IMR-90 (cell line): ENCODE results near the gene AKIRIN2.

Experiments used
- CEBPB ChIP-seq: IDR thresholded peaks from 2 replicates; pipeline ENCODE4 v1.6.1; 2012; ENCODE audit warnings: low read depth, low read length, improper control_type of control experiment
- CTCF ChIP-seq: conservative IDR thresholded peaks from 2 replicates; pipeline ENCODE4 v1.5.1; 2012; ENCODE audit warnings: mild to moderate bottlenecking, low read depth, low read length, improper control_type of control experiment
- ELK1 ChIP-seq: fragments of 150-350 bp; IDR thresholded peaks from 2 replicates; pipeline ENCODE4 v1.6.1; 2016; ENCODE audit warnings: low read depth, mild to moderate bottlenecking, low read length, moderate library complexity, borderline replicate concordance
- MAZ ChIP-seq: IDR thresholded peaks from 2 replicates; pipeline ENCODE4 v1.6.1; 2012; ENCODE audit warnings: low read depth, mild to moderate bottlenecking, low read length, improper control_type of control experiment, moderate library complexity, borderline replicate concordance
- NFE2L2 ChIP-seq: fragments of 150-350 bp; IDR thresholded peaks from 2 replicates; pipeline ENCODE4 v1.6.1; 2016; ENCODE audit warnings: low read depth, mild to moderate bottlenecking, low read length
- POLR2A ChIP-seq: IDR thresholded peaks from 2 replicates; pipeline ENCODE4 v1.6.1; 2012; ENCODE audit warnings: mild to moderate bottlenecking, low read depth, low read length
- RCOR1 ChIP-seq: IDR thresholded peaks from 2 replicates; pipeline ENCODE4 v1.6.1; 2012; ENCODE audit warnings: mild to moderate bottlenecking, low read length, improper control_type of control experiment; ENCODE audit not compliant: insufficient replicate concordance
- SMC3 ChIP-seq: fragments of 150-350 bp; IDR thresholded peaks from 2 replicates; pipeline ENCODE4 v1.6.1; 2016; ENCODE audit warnings: low read depth, mild to moderate bottlenecking, antibody characterized with exemption, low read length, moderate library complexity
- USF2 ChIP-seq: fragments of 150-350 bp; IDR thresholded peaks from 2 replicates; pipeline ENCODE4 v1.6.1; 2017; ENCODE audit warnings: mild to moderate bottlenecking, antibody characterized with exemption, low read length, low read depth

- TF ChIP-seq CTCF (no peak), MAZ (no peak), SMC3 (no peak), POLR2A (no peak), CEBPB (no peak), ELK1 (no peak), USF2 (no peak), NFE2L2 (no peak), RCOR1 (no peak)
These were observed 26.7 kb upstream of the AKIRIN2 start for GRCh38 chr6:87728706-87729105.
